NB4 (cell line): ENCODE results near the gene PATJ.
"Not testable (repeated sequence)": the region's sequence is repeated elsewhere in the genome, so short reads cannot be mapped to it uniquely, and the experiment has no call there.

Experiments
- DNase-seq: peaks from one replicate; pipeline ENCODE4 v3.0.0; 2010; ENCODE audit warnings: low read depth
- H3K4me3 ChIP-seq: one replicate; pipeline ENCODE4 v1.5.1; 2011; ENCODE audit warnings: mild to moderate bottlenecking, low read depth, low read length, moderate library complexity
- CTCF ChIP-seq: IDR thresholded peaks from one replicate; pipeline ENCODE4 v1.5.1; 2012; ENCODE audit warnings: low read depth, low read length
- MAX ChIP-seq: IDR thresholded peaks from 2 replicates; pipeline ENCODE4 v1.6.1; 2011; ENCODE audit warnings: low read depth, low read length
- MYC ChIP-seq: IDR thresholded peaks from 2 replicates; pipeline ENCODE4 v1.6.1; 2011; ENCODE audit warnings: low read depth, low read length
- POLR2A ChIP-seq: IDR thresholded peaks from 2 replicates; pipeline ENCODE4 v1.6.1; 2011; ENCODE audit warnings: mild to moderate bottlenecking; ENCODE audit not compliant: insufficient read length; ENCODE audit errors: extremely low read depth

Gene PATJ

GRCh38 chr1:61887076-61887867, 145.0 kb downstream of the PATJ start:
- no peak for DNase-seq
- no peak for TF ChIP-seq POLR2A
- TF ChIP-seq CTCF: no peak
- TF ChIP-seq MYC: no peak
- no peak for TF ChIP-seq MAX
- H3K4me3 ChIP-seq: no peak overlapping the region

GRCh38 chr1:61887931-61888564, 145.8 kb downstream of the PATJ start:
- no peak for DNase-seq
- TF ChIP-seq MYC (no peak), POLR2A (no peak), CTCF (no peak), MAX (no peak)

GRCh38 chr1:61888808-61889207, 146.5 kb downstream of the PATJ start:
- TF ChIP-seq CTCF: no peak
- no peak for TF ChIP-seq MAX
- no peak for TF ChIP-seq MYC
- no peak for TF ChIP-seq POLR2A
- DNase-seq: no peak
- H3K4me3 ChIP-seq: no peak overlapping the region

More at GRCh38 chr1:61887931-61888564, 145.8 kb downstream of the PATJ start:
- H3K4me3 ChIP-seq: no peak overlapping the region

- not testable (repeated sequence) for DNase-seq
Measured at GRCh38 chr1:61890435-61890834, 148.2 kb downstream of the PATJ start.

GRCh38 chr1:61892977-61893376, 150.7 kb downstream of the PATJ start:
- TF ChIP-seq MAX (no peak), MYC (no peak), POLR2A (no peak), CTCF (no peak)
- no peak for DNase-seq
- H3K4me3 ChIP-seq: no peak overlapping the region

More at GRCh38 chr1:61890435-61890834, 148.2 kb downstream of the PATJ start:
- H3K4me3 ChIP-seq: not testable (repeated sequence)

GRCh38 chr1:61894296-61894695, 152.0 kb downstream of the PATJ start:
- not testable (repeated sequence) for H3K4me3 ChIP-seq, DNase-seq

- H3K4me3 ChIP-seq: no peak overlapping the region
- no peak for DNase-seq
- TF ChIP-seq POLR2A (no peak), MAX (no peak), MYC (no peak), CTCF (no peak)
Measured at GRCh38 chr1:61895175-61895574, 152.9 kb downstream of the PATJ start.
